Nephron (organoid): ENCODE measurements around the gene ETS1.

Experiments used
- H3K27ac Mint-ChIP-seq, 3 experiments: 2 replicates each; pipeline ENCODE4 v1.8.0; 2020; ENCODE audit warnings: mixed read lengths in 3 of 3, mild to moderate bottlenecking in 2 of 3, moderate library complexity in 1 of 3
- H3K27me3 Mint-ChIP-seq: 2 replicates; pipeline ENCODE4 v1.8.0; 2021; ENCODE audit warnings: low read depth, mild to moderate bottlenecking, moderate library complexity, mixed read lengths
- H3K36me3 Mint-ChIP-seq: 2 replicates; pipeline ENCODE4 v1.8.0; 2020; ENCODE audit warnings: low read depth, mixed read lengths
- H3K4me1 Mint-ChIP-seq: 2 replicates; pipeline ENCODE4 v1.8.0; 2020; ENCODE audit warnings: mixed read lengths
- H3K4me3 Mint-ChIP-seq, 3 experiments: 2 replicates each; pipeline ENCODE4 v1.8.0; 2020; ENCODE audit warnings: mild to moderate bottlenecking in 3 of 3, mixed read lengths in 3 of 3, moderate library complexity in 2 of 3
- H3K9me3 Mint-ChIP-seq: 2 replicates; pipeline ENCODE4 v1.8.0; 2020; ENCODE audit warnings: mixed read lengths
- TF ChIP-seq, protein P1 (sequence below), 3 experiments: fragments of 200-600 bp; sonication (generic); IDR thresholded peaks; one replicate each; pipeline ENCODE4 v1.5.0; 2021; ENCODE audit warnings: antibody characterized with exemption in 3 of 3; ENCODE audit not compliant: unreplicated experiment in 3 of 3

The ETS1 gene

DNA sequence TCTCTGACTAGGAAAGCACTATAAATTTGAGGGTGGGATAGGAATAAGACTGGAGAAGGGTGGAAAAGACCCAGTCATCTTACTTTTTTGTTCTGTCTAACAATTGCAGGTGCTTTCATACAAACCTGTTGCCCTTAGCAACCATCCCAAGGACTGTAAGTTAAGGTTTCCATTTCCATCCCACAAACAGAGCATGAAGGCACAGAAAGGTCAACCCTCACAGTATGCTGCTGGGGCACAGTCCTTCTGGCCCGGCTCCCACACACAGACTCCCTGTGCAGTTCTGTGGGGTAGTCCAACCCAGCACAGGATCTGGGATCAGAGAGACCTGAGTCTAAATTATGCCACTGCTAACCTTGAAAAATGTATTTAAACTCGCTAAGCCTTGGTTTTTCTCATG, 38.4 kb upstream of the ETS1 start:
- TF ChIP-seq, protein P1, sequence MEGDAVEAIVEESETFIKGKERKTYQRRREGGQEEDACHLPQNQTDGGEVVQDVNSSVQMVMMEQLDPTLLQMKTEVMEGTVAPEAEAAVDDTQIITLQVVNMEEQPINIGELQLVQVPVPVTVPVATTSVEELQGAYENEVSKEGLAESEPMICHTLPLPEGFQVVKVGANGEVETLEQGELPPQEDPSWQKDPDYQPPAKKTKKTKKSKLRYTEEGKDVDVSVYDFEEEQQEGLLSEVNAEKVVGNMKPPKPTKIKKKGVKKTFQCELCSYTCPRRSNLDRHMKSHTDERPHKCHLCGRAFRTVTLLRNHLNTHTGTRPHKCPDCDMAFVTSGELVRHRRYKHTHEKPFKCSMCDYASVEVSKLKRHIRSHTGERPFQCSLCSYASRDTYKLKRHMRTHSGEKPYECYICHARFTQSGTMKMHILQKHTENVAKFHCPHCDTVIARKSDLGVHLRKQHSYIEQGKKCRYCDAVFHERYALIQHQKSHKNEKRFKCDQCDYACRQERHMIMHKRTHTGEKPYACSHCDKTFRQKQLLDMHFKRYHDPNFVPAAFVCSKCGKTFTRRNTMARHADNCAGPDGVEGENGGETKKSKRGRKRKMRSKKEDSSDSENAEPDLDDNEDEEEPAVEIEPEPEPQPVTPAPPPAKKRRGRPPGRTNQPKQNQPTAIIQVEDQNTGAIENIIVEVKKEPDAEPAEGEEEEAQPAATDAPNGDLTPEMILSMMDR (IDR thresholded peaks at IDR 0.05; ENCODE audit: unreplicated experiment in 3 of 3) = no peak
- Mint-ChIP-seq H3K27me3 (peaks cover 32% of the 10 kb centered on the region), H3K9me3 (no peaks in the 10 kb centered on the region), H3K4me1 (peaks cover 38% of the 10 kb centered on the region), H3K36me3 (no peaks in the 10 kb centered on the region), H3K27ac (peak overlapping the region in 2 of 3 experiments; percentile 1 to 50), H3K4me3 (no peak overlapping the region)

DNA sequence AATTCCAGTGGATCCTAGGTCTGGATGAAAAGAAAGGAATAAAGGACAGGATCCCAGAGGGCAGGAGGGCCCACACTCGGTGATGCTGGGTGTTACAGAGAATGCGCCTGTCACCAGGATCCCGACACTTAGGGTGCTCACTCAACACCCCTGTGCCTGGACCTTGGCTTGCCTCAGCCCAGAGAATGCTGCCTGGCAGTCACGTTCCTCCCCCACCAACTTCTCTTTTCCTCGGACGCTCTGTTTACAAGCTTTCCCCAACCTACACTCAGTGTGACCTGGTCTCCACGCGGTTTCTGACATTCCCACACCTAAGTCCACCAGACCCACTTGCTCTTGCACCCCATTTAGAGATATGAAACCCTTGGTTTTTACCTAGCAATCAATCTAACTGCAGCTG, 38.0 kb upstream of the ETS1 start:
- H3K27ac Mint-ChIP-seq = peak overlapping the region in 1 of 3 experiments; percentile 50
- TF ChIP-seq, protein P1 (IDR thresholded peaks at IDR 0.05; ENCODE audit: unreplicated experiment in 3 of 3) = no peak
- no peaks in the 10 kb centered on the region for H3K36me3 Mint-ChIP-seq
- peaks cover 39% of the 10 kb centered on the region for H3K4me1 Mint-ChIP-seq
- no peaks in the 10 kb centered on the region for H3K9me3 Mint-ChIP-seq
- H3K4me3 Mint-ChIP-seq = no peak overlapping the region
- H3K27me3 Mint-ChIP-seq = peaks cover 32% of the 10 kb centered on the region

DNA sequence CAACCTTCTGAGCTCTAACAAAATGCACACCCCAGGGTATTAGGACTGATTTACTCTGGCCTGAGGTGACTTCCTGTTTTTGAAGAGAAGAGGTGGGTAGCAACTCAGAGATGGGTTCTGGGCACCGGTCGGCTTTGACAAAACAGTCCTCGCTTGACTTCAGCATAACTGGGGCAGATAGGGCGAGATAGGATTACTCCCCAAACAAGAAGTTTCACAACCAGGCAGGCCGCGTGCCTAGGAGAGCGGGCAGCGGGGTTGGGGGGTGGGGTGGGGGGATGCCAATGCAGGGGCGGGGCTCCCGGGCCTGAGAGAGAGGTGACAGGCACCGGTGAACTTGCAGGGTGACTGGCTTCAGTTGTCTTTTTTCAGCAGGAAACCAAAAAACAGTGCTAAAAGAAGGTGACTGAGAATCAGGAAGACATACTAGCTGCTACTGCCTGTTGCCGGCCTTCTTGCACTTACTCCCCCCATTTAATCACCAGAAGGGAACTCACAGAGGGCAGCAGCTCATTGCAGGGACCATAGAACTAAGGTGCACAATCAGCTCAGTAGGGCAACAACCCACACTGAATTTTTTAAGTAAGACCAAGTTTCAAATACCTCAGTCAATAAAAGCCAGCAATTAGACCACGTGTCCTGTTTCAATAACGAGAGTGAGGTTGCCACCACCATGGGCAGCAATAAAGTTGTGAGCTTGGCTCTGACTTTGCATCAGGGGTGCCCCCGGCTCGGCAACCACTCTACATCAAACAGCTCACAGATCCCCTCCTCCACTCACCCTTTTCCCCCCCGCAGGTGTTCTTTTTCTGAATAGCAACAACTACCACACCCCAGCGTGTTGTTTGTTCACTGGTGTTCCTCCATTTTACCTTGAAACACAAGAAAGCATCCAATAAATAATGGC, 37.2 kb upstream of the ETS1 start:
- peak overlapping the region in 1 of 3 experiments; percentile 42 for H3K27ac Mint-ChIP-seq
- peaks cover 33% of the 10 kb centered on the region for H3K27me3 Mint-ChIP-seq
- H3K4me3 Mint-ChIP-seq = no peak overlapping the region

DNA sequence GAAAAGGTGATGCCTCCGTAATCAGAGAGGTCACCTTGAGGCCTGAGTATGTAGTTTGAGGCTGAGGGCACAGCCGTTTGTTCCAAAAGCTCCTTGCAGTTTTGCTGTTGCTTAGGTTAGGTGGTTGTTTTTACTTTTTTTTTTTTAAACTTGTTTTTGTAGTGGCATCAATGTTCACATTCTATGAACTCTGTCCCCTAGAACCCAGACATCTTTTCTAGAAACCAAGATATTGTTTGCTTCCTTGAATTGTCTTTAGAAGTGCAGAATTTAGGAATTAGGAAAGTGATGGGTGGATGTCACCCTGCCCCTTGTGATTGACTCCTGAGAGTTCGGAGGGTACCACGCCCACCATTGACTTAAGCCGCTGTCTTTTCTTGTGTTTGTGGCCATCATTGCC, 35.7 kb upstream of the ETS1 start:
- Mint-ChIP-seq H3K36me3 (no peaks in the 10 kb centered on the region), H3K4me3 (no peak overlapping the region), H3K4me1 (peaks cover 50% of the 10 kb centered on the region), H3K27ac (peak overlapping the region in 2 of 3 experiments; percentile 38 to 72), H3K27me3 (peaks cover 38% of the 10 kb centered on the region), H3K9me3 (no peaks in the 10 kb centered on the region)
- TF ChIP-seq, protein P1 (IDR thresholded peaks at IDR 0.05; ENCODE audit: unreplicated experiment in 3 of 3) = no peak

More for the DNA sequence above, 37.2 kb upstream of the ETS1 start:
- TF ChIP-seq, protein P1 (IDR thresholded peaks at IDR 0.05; ENCODE audit: unreplicated experiment in 3 of 3) = no peak
- Mint-ChIP-seq H3K36me3 (no peaks in the 10 kb centered on the region), H3K4me1 (peaks cover 40% of the 10 kb centered on the region), H3K9me3 (no peaks in the 10 kb centered on the region)

DNA sequence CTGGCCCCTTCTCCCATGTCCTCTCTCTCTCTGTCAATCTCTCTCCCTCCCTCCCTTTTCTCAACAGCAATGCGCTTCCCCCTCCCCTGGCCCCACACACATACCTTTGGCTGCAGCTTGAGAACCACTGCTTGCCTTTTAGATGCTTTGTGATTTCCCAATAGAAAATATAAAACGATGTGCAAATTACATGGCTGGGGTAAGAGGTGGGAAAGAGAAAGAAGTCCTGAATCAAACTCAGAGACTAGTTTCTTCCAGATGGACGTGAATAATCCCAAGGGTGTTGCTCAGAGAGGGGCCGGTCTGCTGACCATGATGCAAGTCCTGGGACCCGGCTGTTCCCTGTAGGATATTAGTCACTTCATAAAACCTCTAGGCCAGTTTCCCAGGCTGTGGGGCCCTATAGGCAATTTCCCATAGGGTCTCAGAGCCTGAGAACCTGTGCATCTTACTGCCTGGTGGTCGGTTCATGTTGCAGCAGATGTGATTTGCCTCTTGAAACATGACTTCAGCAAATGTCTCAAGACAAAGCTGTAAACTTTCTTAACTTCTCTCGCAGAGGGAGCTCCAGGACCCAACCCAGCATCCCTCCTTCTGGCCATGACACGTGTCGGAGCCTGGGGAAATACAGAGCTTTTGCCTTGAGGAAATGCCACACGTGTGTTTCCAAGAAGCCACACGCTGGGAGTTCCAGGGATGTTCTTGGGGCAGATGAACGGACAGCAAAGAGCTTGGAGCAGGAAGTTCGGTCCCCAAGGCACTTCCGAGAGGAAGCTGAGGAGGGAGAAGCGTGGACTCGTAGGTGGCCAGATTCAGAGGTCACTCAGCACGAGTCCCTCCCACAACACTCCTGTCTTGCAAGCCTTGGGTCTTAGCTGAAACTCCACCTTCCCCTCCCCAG, 34.5 kb upstream of the ETS1 start:
- no peaks in the 10 kb centered on the region for H3K36me3 Mint-ChIP-seq
- H3K9me3 Mint-ChIP-seq = no peaks in the 10 kb centered on the region
- H3K27ac Mint-ChIP-seq = peak overlapping the region; percentile 65 to 72 (median 70)
- TF ChIP-seq, protein P1 (IDR thresholded peaks at IDR 0.05; ENCODE audit: unreplicated experiment in 3 of 3) = no peak
- H3K4me3 Mint-ChIP-seq = no peak overlapping the region
- peaks cover 43% of the 10 kb centered on the region for H3K27me3 Mint-ChIP-seq
- peaks cover 50% of the 10 kb centered on the region for H3K4me1 Mint-ChIP-seq
